CD4-positive, alpha-beta T cell treated with Interferon gamma for 1 hour (primary cell): Measurements from ENCODE around the gene CAMTA1.

ENCODE experiments used
- DNase-seq: peaks from one replicate; pipeline ENCODE4 v3.0.0-alpha.2; 2020

Gene CAMTA1

GRCh38 chr1:7050751-7051665 lies 265.8 kb downstream of the CAMTA1 start:
- DNase-seq, result no peak

GRCh38 chr1:7052701-7053100 lies 267.4 kb downstream of the CAMTA1 start:
- DNase-seq, result no peak

GRCh38 chr1:7060745-7061144 lies 275.5 kb downstream of the CAMTA1 start:
- no peak for DNase-seq

GRCh38 chr1:7062346-7063061 lies 277.2 kb downstream of the CAMTA1 start:
- DNase-seq, result no peak

- no peak for DNase-seq
These were observed 278.7 kb downstream of the CAMTA1 start for GRCh38 chr1:7063981-7064380.

GRCh38 chr1:7068552-7068951 lies 283.3 kb downstream of the CAMTA1 start:
- DNase-seq, result no peak

GRCh38 chr1:7069931-7070330 lies 284.7 kb downstream of the CAMTA1 start:
- no peak for DNase-seq

GRCh38 chr1:7070389-7071029 lies 285.3 kb downstream of the CAMTA1 start:
- DNase-seq, result peak; percentile 16

- DNase-seq, result no peak
These were observed 290.9 kb downstream of the CAMTA1 start for GRCh38 chr1:7076117-7076516.

GRCh38 chr1:7076572-7076971 lies 291.3 kb downstream of the CAMTA1 start:
- no peak for DNase-seq

GRCh38 chr1:7077136-7077535 lies 291.9 kb downstream of the CAMTA1 start:
- no peak for DNase-seq

- DNase-seq, result no peak
These were observed 292.7 kb downstream of the CAMTA1 start for GRCh38 chr1:7077970-7078369.

- no peak for DNase-seq
These were observed 294.4 kb downstream of the CAMTA1 start for GRCh38 chr1:7079637-7080036.

GRCh38 chr1:7084232-7084894 lies 299.1 kb downstream of the CAMTA1 start:
- no peak for DNase-seq

- no peak for DNase-seq
These were observed 300.3 kb downstream of the CAMTA1 start for GRCh38 chr1:7085521-7085920.

GRCh38 chr1:7086106-7086505 lies 300.9 kb downstream of the CAMTA1 start:
- no peak for DNase-seq

GRCh38 chr1:7087888-7088287 lies 302.6 kb downstream of the CAMTA1 start:
- DNase-seq, result no peak

GRCh38 chr1:7089497-7089896 lies 304.2 kb downstream of the CAMTA1 start:
- no peak for DNase-seq

GRCh38 chr1:7093297-7093696 lies 308.0 kb downstream of the CAMTA1 start:
- no peak for DNase-seq

- DNase-seq, result no peak
These were observed 308.8 kb downstream of the CAMTA1 start for GRCh38 chr1:7094086-7094485.

GRCh38 chr1:7094509-7094908 lies 309.3 kb downstream of the CAMTA1 start:
- no peak for DNase-seq

GRCh38 chr1:7095343-7095964 lies 310.2 kb downstream of the CAMTA1 start:
- DNase-seq, result no peak
